CD8-positive, alpha-beta memory T cell (primary cell): Measurements from ENCODE around the gene WNK1. TPM values are rescaled to one million over a fixed set of nuclear protein-coding genes. Genes with fewer than 3 reads are reported as not detected.

Source experiments
- CTCF ChIA-PET: fragments of 350-600 bp; sonication (Branson Sonifier 250); formaldehyde crosslinking; loops from one replicate; lab custom pipeline; 2021; ENCODE audit warnings: antibody characterized with exemption; lab: Charles Lee
- POLR2A ChIA-PET: fragments of 350-600 bp; sonication (Branson Sonifier 250); formaldehyde crosslinking; loops from one replicate; lab custom pipeline; 2021; ENCODE audit warnings: antibody characterized with exemption; lab: Charles Lee
- DNase-seq, 5 donors: peaks; one replicate each; pipeline versions ENCODE4 v3.0.0 to v3.0.0-alpha.2; 2020 to 2022; ENCODE audit warnings: mixed read lengths in 1 of 5
- H3K27ac ChIP-seq: one replicate; pipeline ENCODE4 v1.7.0; 2013; ENCODE audit warnings: low read depth, mild to moderate bottlenecking, low read length, moderate library complexity
- H3K27me3 ChIP-seq: 2 replicates; pipeline ENCODE4 v1.7.0; 2013; ENCODE audit warnings: low read length, mild to moderate bottlenecking; ENCODE audit not compliant: insufficient read depth, poor library complexity, severe bottlenecking
- H3K36me3 ChIP-seq: 2 replicates; pipeline ENCODE4 v1.7.0; 2013; ENCODE audit warnings: mild to moderate bottlenecking, low read length, moderate library complexity; ENCODE audit not compliant: insufficient read depth
- H3K4me1 ChIP-seq: 2 replicates; pipeline ENCODE4 v1.7.0; 2013; ENCODE audit warnings: mild to moderate bottlenecking, low read length, moderate library complexity; ENCODE audit not compliant: insufficient read depth
- H3K4me3 ChIP-seq: 2 replicates; pipeline ENCODE4 v1.7.0; 2013; ENCODE audit warnings: mild to moderate bottlenecking, low read length
- H3K9me3 ChIP-seq: 2 replicates; pipeline ENCODE4 v1.7.0; 2013; ENCODE audit warnings: mild to moderate bottlenecking, low read length
- H3K27ac Mint-ChIP-seq, 8 donors: one replicate each; pipeline ENCODE4 v1.8.0; 2020 to 2021; ENCODE audit warnings: mixed read lengths in 8 of 8, mild to moderate bottlenecking in 6 of 8, inconsistent platforms in 3 of 8, moderate library complexity in 3 of 8
- H3K27me3 Mint-ChIP-seq, 2 donors: one replicate each; pipeline ENCODE4 v1.8.0; 2020 to 2021; ENCODE audit warnings: mixed read lengths in 2 of 2, mild to moderate bottlenecking in 1 of 2, moderate library complexity in 1 of 2
- H3K36me3 Mint-ChIP-seq, 3 donors: one replicate each; pipeline ENCODE4 v1.8.0; 2020 to 2021; ENCODE audit warnings: mixed read lengths in 3 of 3, inconsistent platforms in 1 of 3, mild to moderate bottlenecking in 1 of 3
- H3K4me1 Mint-ChIP-seq, 3 donors: one replicate each; pipeline ENCODE4 v1.8.0; 2020 to 2021; ENCODE audit warnings: mixed read lengths in 3 of 3, inconsistent platforms in 1 of 3, mild to moderate bottlenecking in 1 of 3
- H3K4me3 Mint-ChIP-seq, 7 donors: one replicate each; pipeline ENCODE4 v1.8.0; 2020 to 2021; ENCODE audit warnings: mixed read lengths in 7 of 7, mild to moderate bottlenecking in 6 of 7, moderate library complexity in 4 of 7, inconsistent platforms in 2 of 7
- H3K9me3 Mint-ChIP-seq, 5 donors: one replicate each; pipeline ENCODE4 v1.8.0; 2020 to 2022; ENCODE audit warnings: mixed read lengths in 5 of 5, mild to moderate bottlenecking in 3 of 5, moderate library complexity in 2 of 5, inconsistent platforms in 1 of 5
- polyA plus RNA-seq: library from polyadenylated mRNA; unstranded; fragments of 300-500 nt; fragmentation: Illumina TruSeq; gene quantifications from one replicate; pipeline ENCODE4 v1.2.3, GENCODE V29; 2021
- total RNA-seq, 2 experiments: library from RNA; stranded (reverse); gene quantifications; one replicate each; pipeline ENCODE4 v1.2.3, GENCODE V29; 2021

WNK1 gene
- total and polyA plus RNA-seq, 3 experiments from 2014 or later = 47.4 to 176 (median 174) TPM

DNA sequence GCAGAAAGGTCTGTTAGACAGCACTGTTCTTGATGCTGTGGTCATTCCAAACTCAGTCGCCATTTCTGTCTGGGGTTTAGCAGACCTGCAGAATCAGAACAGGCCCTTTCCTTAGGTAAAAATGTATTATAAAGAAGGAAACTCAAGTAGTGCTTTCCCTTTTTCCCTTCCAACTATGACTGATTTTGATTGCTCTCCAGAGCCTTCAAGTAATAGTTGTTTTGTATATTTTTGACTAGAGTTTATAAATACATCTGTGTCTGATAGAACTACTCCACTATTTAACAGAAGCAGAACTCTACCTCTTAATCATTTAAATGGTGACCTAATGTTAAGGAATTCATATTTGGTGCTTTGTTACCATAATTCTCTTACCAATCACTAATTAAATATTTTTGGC is 74.0 kb downstream of the WNK1 start:
- Histone ChIP-seq H3K4me1 (peaks cover 21% of the 10 kb centered on the region), H3K27ac (no peak overlapping the region), H3K4me3 (no peak overlapping the region), H3K27me3 (no peaks in the 10 kb centered on the region), H3K36me3 (peaks cover 25% of the 10 kb centered on the region), H3K9me3 (no peaks in the 10 kb centered on the region)
- CTCF ChIA-PET = no interaction called here
- Mint-ChIP-seq H3K27ac (peak overlapping the region in 1 of 8 donors; percentile 49), H3K36me3 (peaks cover 13 to 54% (median 16%) of the 10 kb centered on the region in 3 donors), H3K27me3 (no peaks in the 10 kb centered on the region), H3K4me3 (no peak overlapping the region), H3K9me3 (peaks cover 4 to 11% (median 5%) of the 10 kb centered on the region in 5 donors), H3K4me1 (peaks cover 60 to 74% (median 73%) of the 10 kb centered on the region in 3 donors)
- POLR2A ChIA-PET = no interaction called here
- DNase-seq = no peak

GRCh38 chr12:828726-829395 is 76.5 kb downstream of the WNK1 start:
- Mint-ChIP-seq H3K27ac (peak overlapping the region in 6 of 8 donors; percentile 4 to 74 (median 44)), H3K9me3 (no peaks in the 10 kb centered on the region), H3K36me3 (peaks cover 7 to 61% (median 20%) of the 10 kb centered on the region in 3 donors), H3K27me3 (no peaks in the 10 kb centered on the region), H3K4me1 (peaks cover 57 to 67% (median 67%) of the 10 kb centered on the region in 3 donors), H3K4me3 (no peak overlapping the region)
- peaks cover 26% of the 10 kb centered on the region for H3K36me3 ChIP-seq
- no peaks in the 10 kb centered on the region for H3K27me3 ChIP-seq
- H3K27ac ChIP-seq = no peak overlapping the region
- no peaks in the 10 kb centered on the region for H3K9me3 ChIP-seq
- ChIA-PET POLR2A (no interaction called here), CTCF (interaction anchor here (0.9 kb wide), 1 partner anchor 21 kb away, joined by 3 read pairs; no protein-coding TSS in a partner anchor)
- peaks cover 7% of the 10 kb centered on the region for H3K4me1 ChIP-seq
- no peak for DNase-seq
- no peak overlapping the region for H3K4me3 ChIP-seq

DNA sequence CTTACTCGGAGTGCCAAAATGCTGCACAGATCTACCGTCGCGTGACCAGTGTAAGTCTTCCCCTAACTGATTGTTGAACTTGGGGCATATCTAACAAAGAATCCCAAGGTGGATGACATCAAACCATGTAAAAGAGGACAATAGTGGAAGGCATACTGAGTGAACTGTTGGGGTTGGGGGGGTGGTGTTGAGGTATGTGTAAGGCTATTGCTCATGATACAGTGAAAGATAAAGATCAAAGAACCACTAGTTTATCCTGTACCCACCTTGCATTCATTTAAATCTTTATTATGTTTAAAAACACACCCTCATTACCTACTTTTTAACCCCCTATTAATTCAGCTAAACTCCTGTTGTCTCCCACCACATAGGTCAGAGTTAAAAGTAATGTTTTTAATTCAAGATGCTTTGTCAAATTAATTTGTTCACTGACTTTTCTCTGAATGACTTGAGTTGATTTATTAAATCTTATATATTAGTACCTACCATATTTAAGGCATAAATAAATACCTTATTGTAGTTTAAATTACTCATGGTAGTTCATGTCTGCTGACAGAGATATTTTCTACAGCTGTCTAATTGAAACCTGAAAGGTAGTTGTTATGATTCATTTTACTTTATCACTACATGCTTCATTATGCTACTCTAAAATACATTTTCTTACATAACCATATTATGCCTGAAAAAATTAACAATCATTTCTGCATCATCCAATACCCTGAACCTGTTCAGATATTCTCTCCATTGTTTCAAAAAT is 77.9 kb downstream of the WNK1 start:
- no peak overlapping the region for H3K27ac ChIP-seq
- Mint-ChIP-seq H3K4me3 (no peak overlapping the region), H3K36me3 (peaks cover 13 to 66% (median 25%) of the 10 kb centered on the region in 3 donors), H3K4me1 (peaks cover 61 to 71% (median 70%) of the 10 kb centered on the region in 3 donors), H3K9me3 (no peaks in the 10 kb centered on the region), H3K27ac (peak overlapping the region in 2 of 8 donors; percentile 64 to 87), H3K27me3 (no peaks in the 10 kb centered on the region)
- peaks cover 29% of the 10 kb centered on the region for H3K36me3 ChIP-seq
- CTCF ChIA-PET = no interaction called here
- no peak overlapping the region for H3K4me3 ChIP-seq
- no peak for DNase-seq
- POLR2A ChIA-PET = interaction anchor here (0.6 kb wide), 1 partner anchor 9 kb away, joined by 4 read pairs; no protein-coding TSS in a partner anchor
- no peaks in the 10 kb centered on the region for H3K9me3 ChIP-seq
- no peaks in the 10 kb centered on the region for H3K27me3 ChIP-seq
- H3K4me1 ChIP-seq = peaks cover 13% of the 10 kb centered on the region

DNA sequence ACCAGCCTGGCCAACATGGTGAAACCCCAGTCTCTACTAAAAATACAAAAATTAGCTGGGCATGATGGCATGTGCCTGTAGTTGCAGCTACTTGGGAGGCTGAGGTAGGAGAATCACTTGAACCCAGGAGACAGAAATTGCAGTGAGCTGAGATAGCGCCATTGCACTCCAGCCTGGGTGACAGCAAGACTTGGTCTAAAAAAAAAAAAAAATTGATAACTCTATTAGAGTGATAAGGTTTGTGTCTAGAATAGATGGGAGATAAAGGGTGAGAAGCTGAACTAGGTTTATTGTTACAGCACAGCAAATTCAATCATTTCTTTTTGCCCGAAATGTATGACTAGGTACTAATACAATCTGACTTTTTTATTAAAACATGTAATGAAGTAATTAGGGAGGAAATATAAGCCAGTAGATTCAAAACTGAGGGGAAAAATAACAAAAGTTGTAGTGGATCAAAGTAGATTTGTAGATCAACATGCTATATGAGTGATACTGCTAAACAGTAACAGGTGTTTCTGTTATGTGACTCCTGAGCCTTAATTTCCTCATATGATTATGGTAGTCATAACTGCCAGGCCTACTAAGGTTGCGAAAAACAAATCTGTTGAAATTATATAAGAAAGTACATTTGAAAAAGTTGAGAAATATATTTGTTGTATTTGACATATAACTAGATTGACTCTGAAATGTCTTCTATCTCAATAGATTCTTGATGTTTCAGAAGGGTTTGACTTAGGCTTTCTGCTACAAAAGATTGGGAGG is 83.6 kb downstream of the WNK1 start:
- Mint-ChIP-seq H3K27me3 (no peaks in the 10 kb centered on the region), H3K9me3 (no peaks in the 10 kb centered on the region), H3K4me3 (no peak overlapping the region), H3K4me1 (peaks cover 56 to 68% (median 67%) of the 10 kb centered on the region in 3 donors), H3K36me3 (peaks cover 7 to 59% (median 15%) of the 10 kb centered on the region in 3 donors), H3K27ac (peak overlapping the region in 2 of 8 donors; percentile 66 to 69)
- H3K9me3 ChIP-seq = no peaks in the 10 kb centered on the region
- CTCF ChIA-PET = interaction anchor here (1.0 to 1.3 kb wide), 2 partner anchors 114 to 265 kb away, joined by 3 read pairs; partner anchors contain the start of gene RAD52
- no peak overlapping the region for H3K27ac ChIP-seq
- H3K36me3 ChIP-seq = peaks cover 4% of the 10 kb centered on the region
- H3K4me1 ChIP-seq = peaks cover 6% of the 10 kb centered on the region
- H3K27me3 ChIP-seq = no peaks in the 10 kb centered on the region
- no peak for DNase-seq
- no peak overlapping the region for H3K4me3 ChIP-seq
- POLR2A ChIA-PET = interaction anchor here (0.7 kb wide), 1 partner anchor 18 kb away, joined by 3 read pairs; no protein-coding TSS in a partner anchor

GRCh38 chr12:836952-837351 is 84.6 kb downstream of the WNK1 start:
- peaks cover 7 to 61% (median 16%) of the 10 kb centered on the region in 3 donors for H3K36me3 Mint-ChIP-seq
- CTCF ChIA-PET = no interaction called here

GRCh38 chr12:837548-837947 is 85.2 kb downstream of the WNK1 start:
- no peaks in the 10 kb centered on the region for H3K27me3 Mint-ChIP-seq
- peaks cover 6% of the 10 kb centered on the region for H3K4me1 ChIP-seq
- H3K4me1 Mint-ChIP-seq = peaks cover 62 to 80% (median 79%) of the 10 kb centered on the region in 3 donors
- H3K27me3 ChIP-seq = no peaks in the 10 kb centered on the region
- POLR2A ChIA-PET = no interaction called here
- peak overlapping the region in 6 of 8 donors; percentile 7 to 45 (median 22) for H3K27ac Mint-ChIP-seq
- H3K9me3 ChIP-seq = no peaks in the 10 kb centered on the region
- H3K36me3 Mint-ChIP-seq = peaks cover 7 to 62% (median 16%) of the 10 kb centered on the region in 3 donors
- H3K4me3 Mint-ChIP-seq = no peak overlapping the region
- peaks cover 4% of the 10 kb centered on the region for H3K36me3 ChIP-seq
- no peak overlapping the region for H3K4me3 ChIP-seq
- no peaks in the 10 kb centered on the region for H3K9me3 Mint-ChIP-seq
- no peak for DNase-seq
- CTCF ChIA-PET = no interaction called here
- no peak overlapping the region for H3K27ac ChIP-seq

More at GRCh38 chr12:836952-837351, 84.6 kb downstream of the WNK1 start:
- Histone ChIP-seq H3K4me1 (peaks cover 6% of the 10 kb centered on the region), H3K4me3 (no peak overlapping the region), H3K27ac (no peak overlapping the region), H3K27me3 (no peaks in the 10 kb centered on the region), H3K36me3 (peaks cover 4% of the 10 kb centered on the region), H3K9me3 (no peaks in the 10 kb centered on the region)
- Mint-ChIP-seq H3K4me1 (peaks cover 59 to 77% (median 76%) of the 10 kb centered on the region in 3 donors), H3K27me3 (no peaks in the 10 kb centered on the region), H3K9me3 (no peaks in the 10 kb centered on the region), H3K27ac (peak overlapping the region in 1 of 8 donors; percentile 54), H3K4me3 (no peak overlapping the region)
- POLR2A ChIA-PET = no interaction called here
- DNase-seq = no peak

GRCh38 chr12:843609-844008 is 91.2 kb downstream of the WNK1 start:
- no peaks in the 10 kb centered on the region for H3K36me3 ChIP-seq
- H3K4me1 Mint-ChIP-seq = peaks cover 59 to 84% (median 81%) of the 10 kb centered on the region in 3 donors
- no peak for DNase-seq
- no peak overlapping the region for H3K4me3 ChIP-seq
- H3K27ac Mint-ChIP-seq = peak overlapping the region in 2 of 8 donors; percentile 22 to 44
- peaks cover 2 to 55% (median 8%) of the 10 kb centered on the region in 3 donors for H3K36me3 Mint-ChIP-seq
- no peaks in the 10 kb centered on the region for H3K27me3 ChIP-seq
- no peaks in the 10 kb centered on the region for H3K9me3 Mint-ChIP-seq
- no peaks in the 10 kb centered on the region for H3K4me1 ChIP-seq
- POLR2A ChIA-PET = no interaction called here
- no peaks in the 10 kb centered on the region for H3K27me3 Mint-ChIP-seq
- no peaks in the 10 kb centered on the region for H3K9me3 ChIP-seq
- no peak overlapping the region for H3K27ac ChIP-seq
- no peak overlapping the region for H3K4me3 Mint-ChIP-seq
- CTCF ChIA-PET = interaction anchor here (1.1 kb wide), 1 partner anchor 29 kb away, joined by 5 read pairs; no protein-coding TSS in a partner anchor
